Measurements from ENCODE around the gene STXBP2.

- TF ChIP-seq EZH2 (IDR thresholded peaks at IDR 0.05) (no peak), POLR2AphosphoS5 (IDR thresholded peaks at IDR 0.05; ENCODE audit: borderline replicate concordance, low read depth, low read length) (no peak), FOXP2 (optimal IDR thresholded peaks at IDR 0.05; ENCODE audit: control extremely low read depth, extremely low read length, insufficient read depth) (peak; percentile 60)
Observed at GRCh38 chr19:7595466-7596133, 41.3 kb upstream of the STXBP2 start, which contains the start of gene CAMSAP3.
